Activated CD4-positive, alpha-beta T cell treated with anti-CD3 and anti-CD28 coated beads, Interleukin-2, amount 50 U/mL, for 4 hours (primary cell): ENCODE data around the gene TRIM29.

ENCODE experiments used
- DNase-seq, 2 experiments: peaks; one replicate each; pipeline ENCODE4 v3.0.0-alpha.2; 2020

Gene TRIM29

DNA sequence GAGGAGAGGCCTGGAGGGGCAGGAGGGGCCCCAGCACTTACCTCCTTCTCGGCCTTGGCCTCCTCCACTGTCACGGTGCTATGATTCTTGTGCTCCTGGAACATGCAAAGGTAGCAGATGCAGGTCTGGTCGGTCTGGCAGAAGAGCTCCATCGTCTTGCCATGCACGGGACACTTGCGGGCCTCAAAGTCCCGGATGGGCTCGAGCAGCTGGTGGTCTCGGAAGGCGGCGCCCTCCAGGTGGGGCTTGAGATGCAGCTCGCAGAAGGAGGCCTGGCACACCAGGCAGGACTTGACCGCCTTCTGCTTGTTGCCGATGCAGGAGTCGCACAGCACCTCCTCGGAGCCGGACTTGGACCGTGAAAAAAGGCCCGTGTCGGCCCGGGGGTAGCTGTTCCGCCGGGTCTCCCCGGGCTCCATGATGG, 714 bp downstream of the TRIM29 start:
- no peak for DNase-seq

DNA sequence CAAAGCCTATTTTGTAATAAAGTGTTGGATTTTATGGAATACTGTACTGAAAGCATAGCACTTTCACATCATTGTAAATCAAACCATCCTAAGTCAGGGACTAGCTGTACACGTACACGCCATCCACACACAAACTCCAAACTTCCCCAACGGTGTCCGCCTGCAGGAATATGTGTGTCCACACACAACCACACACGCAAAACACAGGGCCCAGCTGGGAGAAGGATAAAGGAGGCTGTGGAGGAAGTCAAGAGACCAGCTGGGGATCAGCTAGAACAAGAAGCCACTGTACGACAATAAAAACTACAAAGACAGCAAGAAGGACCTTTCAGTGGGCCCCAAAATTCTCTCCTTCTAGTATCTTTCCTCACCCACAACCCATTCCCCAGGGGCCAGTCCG, 1.6 kb downstream of the TRIM29 start:
- DNase-seq = no peak

DNA sequence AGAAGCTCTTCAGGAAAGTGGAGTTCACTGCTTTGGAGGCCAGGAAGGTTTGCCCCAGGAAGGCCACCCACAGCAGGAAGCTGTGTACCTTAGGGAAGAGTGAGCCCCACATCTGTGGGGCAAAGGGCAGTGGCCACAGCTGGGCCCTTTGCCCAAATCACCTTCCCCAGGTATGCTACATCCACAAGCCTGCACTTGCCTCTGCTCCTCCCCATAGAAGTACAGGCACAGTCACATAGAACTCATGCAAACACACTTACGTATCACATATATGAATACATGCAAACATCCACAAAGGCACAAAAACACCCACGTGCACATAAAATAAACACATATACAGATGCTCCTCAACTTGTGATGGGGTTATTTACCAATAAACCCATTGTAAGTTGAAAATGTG, 2.1 kb downstream of the TRIM29 start:
- DNase-seq = no peak

DNA sequence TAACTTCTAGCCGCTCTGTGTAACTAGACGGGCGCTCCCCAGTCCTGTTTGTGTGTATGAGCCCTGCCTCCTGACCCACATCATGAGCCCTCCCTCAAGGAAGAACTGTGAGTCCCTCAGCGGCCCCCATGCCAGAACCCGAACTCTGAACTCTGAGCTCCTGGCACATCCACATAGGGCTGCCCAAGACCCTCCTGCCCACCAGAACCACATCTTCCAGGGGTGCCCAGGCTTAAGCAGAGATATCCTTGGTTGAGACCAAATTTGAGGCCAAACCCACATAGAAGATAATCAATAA, 3.0 kb downstream of the TRIM29 start:
- DNase-seq = no peak

DNA sequence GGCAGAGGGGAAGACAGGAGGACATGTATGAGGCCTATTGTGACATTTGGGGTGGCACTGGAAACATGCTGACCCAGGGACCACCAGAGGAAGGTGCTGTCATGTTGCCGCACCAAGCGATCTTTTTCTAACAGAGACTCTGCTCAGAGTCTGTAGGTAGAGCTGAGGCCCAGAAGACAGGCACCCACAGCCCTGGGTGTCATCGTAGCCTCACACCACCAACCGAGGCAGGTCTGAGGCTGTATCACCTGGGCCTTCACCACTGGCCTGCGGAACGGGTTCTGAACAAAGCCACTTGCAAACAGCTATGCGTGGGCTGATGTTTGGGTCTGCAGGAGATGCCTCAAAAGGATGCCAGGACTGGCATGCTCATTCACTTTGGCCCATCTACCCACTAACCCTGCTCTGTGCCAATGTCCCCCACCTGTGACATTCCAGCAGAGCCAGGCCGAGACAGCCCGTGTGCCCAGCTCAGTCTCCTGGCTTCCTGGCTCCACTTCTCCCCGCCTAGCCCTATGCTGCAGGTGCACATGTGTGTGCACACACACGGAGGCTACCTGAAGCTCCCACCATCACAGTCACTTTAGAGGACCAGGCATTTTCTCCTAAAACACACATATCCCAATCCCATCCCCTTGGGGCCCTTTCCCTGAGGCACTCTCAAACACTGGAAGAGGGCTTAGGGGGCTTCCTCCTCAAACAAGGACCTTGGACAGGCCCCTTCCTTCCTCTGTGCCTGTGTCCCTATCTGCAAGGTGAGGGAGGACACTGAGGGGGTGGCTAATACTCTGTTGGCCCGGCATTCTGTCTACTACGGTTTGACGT, 3.6 kb downstream of the TRIM29 start:
- no peak for DNase-seq

DNA sequence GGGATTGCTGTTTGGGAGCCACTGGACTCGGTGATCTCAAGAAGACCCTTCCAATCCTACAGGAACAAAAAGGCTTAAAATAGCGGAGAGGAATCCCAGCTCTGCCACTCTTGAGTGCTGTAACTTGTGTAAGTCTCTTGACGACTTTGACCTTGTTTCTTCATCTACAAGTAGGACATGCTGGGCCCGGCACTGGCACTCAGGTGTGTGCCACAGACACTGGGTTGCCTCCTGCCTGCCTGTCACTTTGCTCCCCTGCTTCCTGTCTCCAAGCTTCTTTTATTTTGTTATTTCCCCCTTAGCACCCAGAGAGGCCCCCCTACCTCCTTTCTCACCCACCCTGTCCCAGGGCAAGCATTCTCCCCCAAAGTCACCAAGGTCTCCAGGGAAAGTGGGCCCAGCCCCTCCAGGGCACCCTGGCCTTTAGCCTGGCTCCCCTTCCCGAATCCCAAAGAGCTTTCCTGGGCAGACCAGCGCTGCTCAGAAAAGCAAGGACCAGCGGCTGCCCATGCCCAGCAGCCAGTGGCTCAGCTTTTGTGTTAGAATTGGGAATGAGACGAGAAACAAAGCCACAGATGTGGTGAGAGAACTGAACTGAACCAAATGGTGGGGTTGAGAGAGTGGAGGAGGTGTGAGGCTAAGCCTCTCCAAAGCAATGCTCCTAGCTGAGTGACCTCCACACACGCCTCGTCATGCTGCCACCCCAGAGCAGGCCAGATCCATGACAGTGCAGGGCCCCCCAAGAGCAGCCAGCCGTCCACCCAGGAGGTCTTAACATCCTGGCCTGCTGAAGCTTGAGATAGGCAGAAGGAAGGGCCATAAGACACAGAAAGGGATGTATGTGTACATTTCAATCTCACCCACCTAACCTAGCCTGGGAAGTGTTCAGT, 4.5 kb downstream of the TRIM29 start:
- DNase-seq = no peak

DNA sequence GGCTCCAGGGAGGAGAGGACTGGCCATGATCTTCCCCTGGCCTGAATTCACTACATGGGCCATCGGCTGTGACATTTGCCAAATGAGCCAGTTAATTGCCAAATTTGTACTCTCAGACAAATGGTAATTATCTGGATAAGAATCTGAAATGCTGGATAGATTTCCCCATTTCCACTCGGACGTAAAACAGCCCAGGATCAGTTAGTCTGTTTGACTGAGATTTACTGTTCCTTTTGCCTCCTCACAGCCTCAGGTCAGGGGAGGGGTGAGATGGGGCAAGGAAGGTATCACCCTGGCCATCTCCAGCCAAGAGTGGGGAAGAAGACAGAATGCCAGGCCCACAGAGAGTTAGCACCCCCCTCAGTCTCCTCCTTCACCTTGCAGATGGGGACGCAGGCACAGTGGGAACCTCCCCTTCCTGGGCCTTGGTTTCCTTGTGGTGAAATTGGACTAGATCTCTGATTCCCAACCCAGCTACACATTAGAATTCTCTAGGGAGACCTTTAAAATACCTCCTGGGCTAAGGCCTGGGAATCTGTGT, 5.2 kb downstream of the TRIM29 start:
- no peak for DNase-seq

DNA sequence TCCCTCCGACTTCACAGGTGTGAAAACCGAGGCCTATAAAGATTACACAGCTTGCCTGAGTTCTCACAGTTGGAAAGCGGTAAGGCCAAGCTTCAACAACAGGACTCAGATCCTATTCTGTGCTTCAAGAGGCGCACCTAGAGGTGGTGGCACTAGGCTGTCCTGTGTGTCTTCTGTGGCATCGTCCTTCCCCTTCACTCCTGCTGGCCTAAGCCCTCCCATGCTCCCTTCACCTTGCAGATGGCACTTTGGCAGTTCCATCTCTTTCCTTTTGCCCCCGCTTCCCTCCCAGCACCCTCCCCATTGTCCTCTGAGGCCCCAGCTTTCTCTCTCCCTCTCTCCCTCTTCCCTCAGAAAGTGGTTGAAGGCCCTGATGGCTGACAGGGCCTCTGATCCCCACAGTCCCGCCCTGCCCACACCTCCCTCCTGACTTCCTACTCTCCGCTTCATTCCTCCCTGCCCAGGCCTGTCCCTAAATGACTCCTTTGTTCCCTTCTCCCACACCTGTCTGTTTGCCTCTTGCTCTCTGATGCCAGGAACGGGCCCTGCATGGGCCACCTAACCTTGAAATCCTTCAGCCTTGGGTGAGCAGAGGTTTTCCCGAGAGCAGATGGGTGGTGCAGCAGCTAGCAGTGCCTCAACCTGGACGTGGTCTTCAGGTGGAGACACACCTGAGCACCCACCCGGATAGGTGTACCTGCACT, 5.8 kb downstream of the TRIM29 start:
- no peak for DNase-seq

DNA sequence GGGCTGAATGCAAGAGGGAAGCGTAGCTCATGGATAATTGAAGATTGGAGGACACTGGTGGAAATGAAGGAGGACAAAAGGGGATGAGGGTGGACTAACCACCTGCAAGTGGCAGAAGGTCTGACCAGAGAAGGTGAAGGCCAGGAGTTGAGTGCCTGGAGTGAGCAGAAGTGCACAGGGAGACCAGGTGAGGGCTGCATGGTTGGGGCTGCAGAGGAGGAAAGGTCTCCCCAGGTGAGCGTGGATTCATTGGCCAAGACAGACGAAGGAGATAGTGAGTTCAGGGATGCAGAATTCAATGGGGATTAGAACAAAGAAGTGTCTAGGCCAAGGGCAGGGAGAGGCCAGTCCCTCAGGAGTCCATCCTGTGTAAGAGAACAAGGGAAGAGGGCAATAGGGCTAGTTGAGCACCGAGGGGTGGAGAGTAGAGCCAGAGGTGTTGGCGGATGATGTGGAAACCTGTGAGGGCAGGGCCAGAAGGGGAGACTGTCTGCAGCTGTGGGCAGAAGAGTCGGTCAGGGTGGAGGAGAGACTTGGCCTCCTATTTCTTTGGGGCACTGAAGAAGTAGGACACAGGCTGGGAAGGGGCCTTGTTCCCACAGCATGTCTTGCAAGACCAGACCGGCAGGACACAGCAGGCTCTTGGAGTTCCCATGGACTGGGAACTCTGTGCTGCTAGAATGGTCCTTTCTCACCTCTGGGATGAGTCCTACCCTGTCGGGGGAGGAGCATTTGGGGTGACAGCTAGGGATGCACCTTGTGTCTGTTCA, 6.7 kb downstream of the TRIM29 start:
- no peak for DNase-seq

DNA sequence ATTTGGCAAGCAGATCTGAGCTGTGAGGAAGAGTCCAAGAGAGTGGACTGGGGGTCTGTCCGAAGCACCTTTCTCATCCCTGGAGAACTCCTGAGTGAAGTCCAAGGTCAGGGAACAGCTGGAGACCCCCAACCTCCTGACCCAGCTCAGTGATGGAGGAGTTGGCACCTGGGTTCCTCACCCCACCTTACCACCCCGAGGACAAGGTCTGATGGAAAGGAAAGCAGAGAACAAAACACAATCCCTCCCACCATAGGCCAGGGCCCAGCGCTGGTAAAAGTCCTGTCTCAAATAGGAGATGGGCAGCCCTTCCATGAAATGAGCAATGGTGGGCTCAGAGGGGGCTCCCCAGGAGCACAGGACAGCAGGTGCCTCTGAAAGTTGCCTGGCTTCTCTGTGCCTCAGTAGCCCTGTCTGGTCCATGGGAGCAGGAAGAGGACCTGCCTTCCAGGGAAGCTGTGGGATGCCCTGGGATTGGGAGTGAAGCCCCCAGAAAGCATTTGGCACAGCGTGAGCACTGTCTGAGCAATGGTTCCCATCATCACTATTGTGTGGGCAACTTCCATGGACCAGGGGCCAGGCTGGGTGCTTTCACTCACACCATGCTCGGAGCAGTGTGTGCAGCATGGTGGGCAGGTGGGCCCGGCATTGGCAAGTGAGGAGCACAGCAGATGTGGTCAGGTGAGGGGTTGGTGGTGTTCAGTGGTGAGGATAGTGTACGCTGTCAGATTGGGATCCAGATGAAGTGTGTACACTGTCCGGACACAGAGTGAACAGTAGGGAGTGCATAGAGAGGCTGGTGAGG, 7.5 kb downstream of the TRIM29 start:
- DNase-seq = no peak

DNA sequence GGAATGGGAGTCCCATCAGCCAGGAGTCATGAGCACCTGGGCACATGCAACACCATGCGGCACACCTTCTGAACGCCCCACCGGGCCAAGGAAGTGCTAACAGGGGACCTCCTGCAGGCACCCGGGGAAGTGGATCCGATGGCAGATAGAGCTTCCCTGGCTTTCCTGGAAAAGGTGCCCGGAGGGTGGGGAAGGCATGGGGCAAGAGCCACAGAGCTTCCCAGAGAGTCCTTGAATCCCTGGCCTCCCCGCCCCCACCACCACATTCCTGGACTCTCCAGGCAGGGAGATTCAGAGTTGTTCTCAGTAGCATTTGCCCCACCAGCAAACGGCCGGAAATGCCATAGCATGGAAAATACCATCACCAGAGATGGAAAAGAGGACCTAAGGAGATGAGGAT, 8.3 kb downstream of the TRIM29 start:
- no peak for DNase-seq

DNA sequence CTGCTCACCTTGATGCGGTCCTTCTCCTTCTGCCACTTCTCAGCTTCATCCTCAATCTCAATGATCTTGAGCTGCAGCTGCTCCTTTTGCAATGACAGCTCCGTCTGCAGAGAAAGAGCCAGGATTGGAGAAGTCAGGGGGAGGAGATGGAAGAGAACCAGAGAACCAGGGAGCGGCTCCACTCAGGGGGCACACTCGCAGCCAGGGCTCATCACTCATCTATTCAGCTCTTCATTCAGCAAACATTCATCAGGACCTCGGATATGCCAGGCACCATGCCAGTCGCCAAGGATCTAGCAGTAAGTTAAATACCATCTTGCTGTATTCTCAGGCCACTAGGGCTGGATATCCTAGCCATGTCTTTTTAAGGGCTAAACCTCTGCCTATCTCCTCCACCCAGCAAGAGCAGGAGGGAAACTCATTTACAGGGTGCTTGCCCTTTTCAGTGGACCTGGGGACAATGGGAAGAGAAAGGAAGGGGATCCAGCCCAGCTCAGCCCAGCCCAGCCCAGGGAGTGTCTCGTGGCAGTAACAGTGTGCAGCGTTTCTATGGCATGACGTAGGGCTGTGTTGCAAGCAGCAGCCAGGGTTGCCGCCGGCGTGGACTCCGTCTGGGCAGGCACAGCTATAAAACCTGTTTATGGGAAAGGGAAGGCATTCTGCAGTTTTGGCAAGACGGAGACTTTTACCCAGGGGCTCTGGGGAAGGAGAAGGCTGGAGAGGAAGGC, 9.4 kb downstream of the TRIM29 start:
- DNase-seq = no peak

DNA sequence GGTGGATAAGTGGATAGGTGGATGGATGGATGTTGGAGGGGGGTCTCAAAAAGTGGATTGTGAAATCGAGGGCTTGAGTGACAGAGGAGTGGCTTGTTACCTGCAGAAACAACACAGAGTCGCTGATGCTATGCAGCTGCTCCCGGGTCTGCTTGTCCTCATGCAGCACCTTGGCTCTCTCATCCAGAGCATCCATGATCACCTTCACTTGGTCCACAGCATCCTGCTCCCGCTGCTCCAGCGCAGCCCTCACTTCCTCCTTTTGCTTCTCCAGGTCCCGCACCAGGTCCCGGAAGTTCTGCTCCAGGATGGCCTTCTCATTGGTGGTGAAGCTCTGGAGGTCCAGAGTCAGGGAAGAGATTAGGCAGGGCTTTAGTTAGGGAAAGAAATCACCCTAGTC, 10.7 kb downstream of the TRIM29 start:
- DNase-seq = no peak

DNA sequence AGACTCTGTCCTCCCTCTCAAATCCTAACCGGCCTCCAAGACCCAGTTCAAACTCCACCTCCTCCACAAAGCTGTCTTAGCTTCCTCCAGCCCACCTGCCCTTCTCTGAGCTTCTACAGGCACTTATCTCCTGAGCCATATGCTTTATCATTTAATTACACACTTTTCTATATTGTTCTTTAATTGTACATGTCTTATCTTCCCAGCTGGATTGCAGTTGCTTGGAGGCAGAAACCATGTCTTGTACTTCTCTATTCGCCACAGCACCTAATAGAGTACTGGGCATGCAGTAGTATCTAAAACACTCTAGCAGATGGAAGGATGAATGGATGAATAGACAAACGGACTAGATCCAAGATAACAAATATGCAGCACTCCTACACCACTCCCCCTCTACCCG, 11.3 kb downstream of the TRIM29 start:
- DNase-seq = no peak

DNA sequence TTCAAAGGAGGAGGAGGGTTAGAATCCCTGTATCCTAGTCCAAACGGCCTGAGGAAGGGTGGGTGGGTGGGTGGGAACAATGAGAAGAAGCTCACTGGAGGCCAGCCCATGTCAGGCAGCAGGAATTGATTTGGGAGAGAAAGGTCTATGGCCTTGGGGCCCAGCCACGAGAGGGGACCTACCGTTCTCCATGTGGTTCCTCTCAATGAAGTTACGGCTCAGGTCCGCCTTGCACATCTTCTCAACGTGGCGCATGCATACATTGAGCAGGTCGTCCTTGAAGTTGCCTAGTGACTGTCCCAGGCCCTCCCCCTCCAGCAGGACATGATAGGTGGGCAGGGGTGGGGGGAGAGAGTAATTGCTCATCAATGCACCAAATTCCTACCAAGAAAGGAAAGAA, 12.4 kb downstream of the TRIM29 start:
- DNase-seq = no peak

DNA sequence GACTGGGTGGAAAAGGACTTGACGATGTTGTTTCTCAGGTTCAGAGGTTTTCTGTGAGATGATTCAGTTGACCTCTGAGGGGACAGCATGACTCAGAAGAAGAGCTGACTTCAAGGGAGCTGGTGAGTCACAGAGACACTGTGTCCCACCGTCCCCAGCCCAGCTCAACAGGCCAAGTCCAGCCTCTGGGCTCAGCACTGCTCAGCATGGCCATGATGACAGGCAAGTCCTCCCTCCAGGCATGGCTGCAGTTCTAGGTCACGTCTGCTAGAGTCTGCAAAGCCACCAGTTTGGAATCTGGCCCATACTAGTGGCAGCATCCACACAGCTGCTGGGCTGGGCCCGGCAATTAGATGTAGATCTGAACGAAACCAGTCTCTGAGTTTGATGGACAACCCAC, 12.9 kb downstream of the TRIM29 start:
- no peak for DNase-seq

DNA sequence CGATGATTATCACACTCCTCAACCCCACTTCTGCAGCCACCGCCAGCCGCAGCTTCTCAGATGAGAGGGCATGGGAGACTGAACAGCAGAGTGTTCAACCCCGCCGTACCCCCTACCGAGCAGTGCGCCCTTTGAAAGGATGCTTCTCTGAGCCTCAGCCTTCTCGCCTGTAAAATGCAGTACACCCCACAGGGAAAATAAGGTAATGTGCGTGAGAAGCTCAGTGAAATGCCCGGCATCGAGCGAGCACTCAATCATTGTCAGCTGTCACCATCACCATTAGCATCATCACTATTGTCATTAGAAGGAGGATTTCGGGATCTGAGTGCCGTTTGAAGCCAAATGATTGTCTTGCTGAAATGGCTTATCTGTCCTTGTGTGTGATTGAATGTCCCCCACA, 13.6 kb downstream of the TRIM29 start:
- DNase-seq = no peak

DNA sequence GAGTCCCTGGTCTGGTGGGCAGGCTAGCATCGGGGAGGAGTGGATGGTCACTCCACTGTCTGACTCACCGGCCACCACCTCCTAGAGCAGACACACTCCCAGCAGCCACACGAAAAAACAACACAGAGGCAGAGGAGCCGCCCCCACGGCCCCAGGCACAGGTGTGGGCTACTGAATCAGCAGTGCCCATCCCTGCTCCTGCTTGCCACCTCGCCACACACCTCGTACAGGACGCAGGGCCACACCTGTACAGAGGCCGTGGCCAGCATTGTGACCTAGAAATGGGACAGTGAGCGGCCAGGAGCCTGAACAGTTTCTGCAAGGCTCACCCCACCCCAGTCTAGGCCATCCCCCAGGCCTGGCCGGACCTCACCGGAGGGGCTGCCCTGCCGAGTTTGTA, 14.0 kb downstream of the TRIM29 start:
- DNase-seq = no peak

DNA sequence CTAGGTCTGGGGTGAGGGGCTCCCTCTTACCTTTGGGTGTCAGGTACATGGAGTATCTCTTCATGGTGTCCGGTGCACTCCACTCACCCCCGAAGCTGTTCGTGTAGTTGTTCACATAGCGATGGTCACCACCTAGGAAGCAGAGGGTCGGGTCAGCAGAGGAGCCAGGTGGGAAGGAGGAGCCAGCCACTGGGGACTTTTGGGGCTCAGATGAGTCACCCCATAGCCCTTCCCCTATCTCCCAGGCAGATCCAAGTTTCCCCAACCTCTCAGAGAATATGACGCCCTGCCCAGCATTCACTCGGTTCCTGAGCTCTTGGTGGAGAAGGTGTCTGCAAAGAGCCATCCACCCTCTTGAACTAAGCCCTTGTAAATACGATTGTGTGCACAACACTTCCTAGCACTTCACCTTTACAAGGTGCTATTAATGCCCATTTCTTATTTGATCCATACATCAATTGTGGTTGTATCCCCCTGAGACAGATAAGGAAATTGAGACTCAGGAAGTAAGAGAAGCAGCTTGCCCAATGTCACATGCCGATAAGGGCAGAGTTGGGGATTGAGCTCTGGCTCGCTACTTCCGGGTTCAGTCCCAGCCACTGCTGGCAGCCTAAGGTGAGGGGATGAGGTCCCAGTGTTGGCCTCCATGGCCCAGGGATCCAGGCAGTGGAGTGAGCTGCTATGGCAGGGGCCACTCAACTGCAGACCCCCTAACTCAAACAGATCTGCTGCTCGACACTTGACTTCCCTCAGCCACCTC, 14.8 kb downstream of the TRIM29 start:
- DNase-seq = no peak

DNA sequence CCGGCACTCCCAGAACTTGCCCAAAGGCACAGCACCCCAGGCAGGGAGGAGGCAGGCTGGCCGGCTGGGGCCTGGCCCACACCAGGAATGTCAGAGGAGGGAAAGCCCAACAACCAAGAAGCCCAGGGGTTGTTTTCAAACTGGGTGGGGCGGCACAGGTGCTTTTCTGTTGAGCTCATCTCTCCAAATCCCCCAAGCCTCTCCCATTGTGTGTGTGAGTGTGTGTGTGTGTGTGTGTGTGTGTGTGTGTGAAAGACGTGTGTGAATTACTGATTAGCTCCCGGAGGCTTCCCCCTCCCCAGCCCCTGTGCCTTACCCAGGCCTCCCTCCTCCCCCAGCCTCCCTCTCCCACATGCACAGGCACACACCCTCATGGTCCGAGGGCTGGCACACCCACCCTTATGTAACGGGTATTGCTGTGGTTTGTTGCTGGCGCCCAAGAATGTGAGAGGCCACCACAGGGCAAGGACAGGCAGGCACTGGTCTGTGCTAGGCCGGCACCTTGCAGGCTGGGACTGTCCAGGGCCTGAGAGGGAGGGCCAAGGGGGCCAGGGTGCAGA, 15.9 kb downstream of the TRIM29 start:
- no peak for DNase-seq
